ENCODE results near the gene CKB.

CKB gene

GRCh38 chr14:103509864-103510723 lies 12.5 kb downstream of the CKB start:
- no peak for TF ChIP-seq GATA2 (IDR thresholded peaks at IDR 0.05; ENCODE audit: low read depth, low read length)
- no peak for TF ChIP-seq GATA3 (IDR thresholded peaks at IDR 0.05; ENCODE audit: low read depth, low read length)

GRCh38 chr14:103508521-103509329 lies 13.9 kb downstream of the CKB start:
- TF ChIP-seq GATA2 (IDR thresholded peaks at IDR 0.05; ENCODE audit: low read depth, low read length) (no peak), GATA3 (IDR thresholded peaks at IDR 0.05; ENCODE audit: low read depth, low read length) (no peak)

GRCh38 chr14:103507751-103508150 lies 14.9 kb downstream of the CKB start:
- TF ChIP-seq GATA3 (IDR thresholded peaks at IDR 0.05; ENCODE audit: low read depth, low read length) (no peak), GATA2 (IDR thresholded peaks at IDR 0.05; ENCODE audit: low read depth, low read length) (no peak)

GRCh38 chr14:103504991-103505565 lies 17.6 kb downstream of the CKB start:
- TF ChIP-seq GATA3 (IDR thresholded peaks at IDR 0.05; ENCODE audit: low read depth, low read length) (no peak), GATA2 (IDR thresholded peaks at IDR 0.05; ENCODE audit: low read depth, low read length) (no peak)

- no peak for TF ChIP-seq GATA3 (IDR thresholded peaks at IDR 0.05; ENCODE audit: low read depth, low read length)
- TF ChIP-seq GATA2 (IDR thresholded peaks at IDR 0.05; ENCODE audit: low read depth, low read length) = no peak
Measured at GRCh38 chr14:103503296-103503695, 19.3 kb downstream of the CKB start.

- TF ChIP-seq GATA3 (IDR thresholded peaks at IDR 0.05; ENCODE audit: low read depth, low read length) = no peak
- TF ChIP-seq GATA2 (IDR thresholded peaks at IDR 0.05; ENCODE audit: low read depth, low read length) = no peak
Measured at GRCh38 chr14:103502877-103503276, 19.8 kb downstream of the CKB start.

- no peak for TF ChIP-seq GATA3 (IDR thresholded peaks at IDR 0.05; ENCODE audit: low read depth, low read length)
- TF ChIP-seq GATA2 (IDR thresholded peaks at IDR 0.05; ENCODE audit: low read depth, low read length) = no peak
Measured at GRCh38 chr14:103501921-103502669, 20.5 kb downstream of the CKB start.

- TF ChIP-seq GATA3 (IDR thresholded peaks at IDR 0.05; ENCODE audit: low read depth, low read length) (no peak), GATA2 (IDR thresholded peaks at IDR 0.05; ENCODE audit: low read depth, low read length) (no peak)
Measured at GRCh38 chr14:103501041-103501870, 21.4 kb downstream of the CKB start.

GRCh38 chr14:103500148-103500990 lies 22.3 kb downstream of the CKB start:
- TF ChIP-seq GATA3 (IDR thresholded peaks at IDR 0.05; ENCODE audit: low read depth, low read length) (no peak), GATA2 (IDR thresholded peaks at IDR 0.05; ENCODE audit: low read depth, low read length) (no peak)

GRCh38 chr14:103499709-103500108 lies 22.9 kb downstream of the CKB start:
- TF ChIP-seq GATA3 (IDR thresholded peaks at IDR 0.05; ENCODE audit: low read depth, low read length) (no peak), GATA2 (IDR thresholded peaks at IDR 0.05; ENCODE audit: low read depth, low read length) (no peak)

- TF ChIP-seq GATA2 (IDR thresholded peaks at IDR 0.05; ENCODE audit: low read depth, low read length) (no peak), GATA3 (IDR thresholded peaks at IDR 0.05; ENCODE audit: low read depth, low read length) (no peak)
Measured at GRCh38 chr14:103496776-103497175, 25.9 kb downstream of the CKB start.

- no peak for TF ChIP-seq GATA2 (IDR thresholded peaks at IDR 0.05; ENCODE audit: low read depth, low read length)
- TF ChIP-seq GATA3 (IDR thresholded peaks at IDR 0.05; ENCODE audit: low read depth, low read length) = no peak
Measured at GRCh38 chr14:103495854-103496253, 26.8 kb downstream of the CKB start.
